PFSK-1 (cell line): ENCODE results near the gene DNAH10.

Experiments used
- POLR2AphosphoS5 ChIP-seq: IDR thresholded peaks from 2 replicates; pipeline ENCODE4 v1.6.1; 2012; ENCODE audit warnings: low read depth, mild to moderate bottlenecking, control low read depth, low read length, moderate library complexity
- REST ChIP-seq, 2 experiments: IDR thresholded peaks; 2 replicates each; pipeline versions ENCODE4 v1.6.1 to v1.8.0; 2011 to 2012; ENCODE audit warnings: low read depth in 2 of 2, low read length in 2 of 2, control low read depth in 1 of 2, inconsistent platforms in 1 of 2, mild to moderate bottlenecking in 1 of 2, moderate library complexity in 1 of 2; ENCODE audit not compliant: insufficient read depth in 1 of 2
- SIN3A ChIP-seq: IDR thresholded peaks from 2 replicates; pipeline ENCODE4 v1.6.1; 2012; ENCODE audit warnings: mild to moderate bottlenecking, low read length, moderate library complexity, borderline replicate concordance; ENCODE audit not compliant: insufficient read depth

- TF ChIP-seq SIN3A (no peak), REST (IDR thresholded peaks at IDR 0.05; ENCODE audit: insufficient read depth in 1 of 2, low read depth in 2 of 2, low read length in 2 of 2) (no peak), POLR2AphosphoS5 (no peak)
Observed at GRCh38 chr12:123798518-123798917, 36.4 kb downstream of the DNAH10 start.
